Activated CD4-positive, alpha-beta T cell treated with anti-CD3 and anti-CD28 coated beads, Interleukin-2, Interleukin-6, amounts not matched to agents 100 ng/mL and 50 ng/mL, durations not matched to agents 16 hours and 8 hours (primary cell): ENCODE measurements around the gene PARP15.
"Not testable (repeated sequence)": the region's sequence is repeated elsewhere in the genome, so short reads cannot be mapped to it uniquely, and the experiment has no call there.

ENCODE experiments used
- DNase-seq: peaks from one replicate; pipeline ENCODE4 v3.0.0-alpha.2; 2020

The PARP15 gene

DNA sequence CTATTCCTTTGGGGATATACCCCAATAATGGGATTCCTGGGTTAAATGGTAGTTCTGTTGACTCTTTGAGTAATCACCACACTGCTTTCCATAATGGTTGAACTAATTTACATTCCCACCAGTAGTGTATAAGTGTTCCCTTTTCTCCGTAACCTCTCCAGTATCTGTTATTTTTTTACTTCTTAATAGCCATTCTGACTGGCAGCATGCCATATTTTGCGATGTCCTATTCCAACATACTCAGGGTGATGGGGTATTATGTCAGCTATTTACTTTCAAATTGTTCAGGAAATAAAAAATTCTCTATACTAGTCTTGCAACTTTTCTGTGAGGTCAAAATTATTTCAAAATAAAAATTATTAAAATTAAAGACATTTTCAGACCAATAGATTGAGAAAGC lies 94.1 kb downstream of the PARP15 start:
- no peak for DNase-seq

DNA sequence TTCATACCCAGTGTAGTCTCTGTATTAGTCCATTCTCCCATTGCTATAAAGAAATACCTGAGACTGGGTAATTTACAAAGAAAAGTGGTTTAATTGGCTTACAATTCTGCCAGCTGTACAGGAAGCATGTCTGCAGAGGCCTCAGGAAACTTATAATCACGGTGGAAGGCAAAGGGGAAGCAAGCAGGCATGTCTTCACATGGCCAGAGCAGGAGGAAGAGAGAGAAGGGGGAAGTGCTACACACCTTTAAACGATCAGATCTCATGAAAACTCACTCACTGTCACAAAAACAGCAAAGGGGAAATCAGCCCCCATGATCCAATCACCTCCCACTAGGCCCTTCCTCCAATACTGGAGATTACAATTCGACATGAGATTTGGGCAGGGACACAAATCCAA lies 96.9 kb downstream of the PARP15 start:
- DNase-seq: no peak

DNA sequence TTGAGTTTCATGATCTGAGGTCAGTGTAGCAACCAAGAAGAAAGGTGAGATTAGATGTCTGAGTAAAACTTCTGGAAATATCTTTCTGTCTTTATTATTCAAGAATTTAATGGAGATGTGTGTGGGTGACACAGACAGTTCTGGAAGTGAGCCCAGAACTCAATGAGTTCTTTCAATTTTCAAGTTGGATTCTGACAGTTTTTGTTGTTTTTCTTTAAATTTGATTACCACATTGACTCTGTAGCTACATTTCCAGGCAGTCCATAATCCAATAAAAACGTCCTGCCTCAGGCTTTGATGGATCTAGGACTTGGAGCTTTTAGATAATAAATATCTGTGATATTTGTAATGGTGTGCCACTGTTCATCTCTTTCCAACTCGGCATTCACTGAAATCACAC lies 99.3 kb downstream of the PARP15 start:
- DNase-seq: no peak

DNA sequence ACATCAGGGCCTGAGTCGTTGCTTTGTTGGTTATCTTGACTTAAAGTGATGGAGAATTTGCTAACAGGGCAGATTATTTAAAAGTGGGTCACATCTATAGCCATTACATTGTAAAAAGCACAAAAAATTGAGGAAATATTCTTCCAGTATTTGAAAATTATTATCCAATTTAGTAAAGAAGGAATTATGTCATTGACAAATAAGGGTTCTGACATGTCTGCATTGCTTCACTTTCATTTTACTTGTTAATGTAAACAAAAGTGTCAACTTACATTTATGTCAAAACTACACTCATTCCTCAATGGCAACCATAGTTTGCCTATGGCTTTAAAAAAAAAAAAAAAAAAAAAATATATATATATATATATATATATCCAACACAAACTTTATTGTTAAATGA lies 99.8 kb downstream of the PARP15 start:
- DNase-seq: no peak

DNA sequence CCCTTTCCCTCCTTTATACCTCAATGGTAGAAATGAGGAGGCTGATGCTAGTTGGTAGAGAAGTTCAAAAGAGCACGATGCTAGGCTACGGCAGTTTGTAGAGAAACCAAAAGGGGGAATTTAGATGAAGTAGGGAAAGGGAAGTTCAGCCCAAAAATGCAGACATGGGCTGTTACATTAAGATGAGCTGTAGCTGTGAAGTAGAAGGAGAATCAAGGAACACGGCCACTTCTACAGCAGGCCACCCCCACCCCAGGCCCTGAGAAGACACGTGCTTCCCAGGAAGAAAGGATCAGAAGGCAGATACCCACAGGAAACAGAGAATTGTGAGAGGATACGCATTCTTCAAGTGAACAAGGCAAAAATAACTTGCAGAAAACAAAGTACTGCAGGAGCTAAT lies 101.1 kb downstream of the PARP15 start:
- DNase-seq: no peak

DNA sequence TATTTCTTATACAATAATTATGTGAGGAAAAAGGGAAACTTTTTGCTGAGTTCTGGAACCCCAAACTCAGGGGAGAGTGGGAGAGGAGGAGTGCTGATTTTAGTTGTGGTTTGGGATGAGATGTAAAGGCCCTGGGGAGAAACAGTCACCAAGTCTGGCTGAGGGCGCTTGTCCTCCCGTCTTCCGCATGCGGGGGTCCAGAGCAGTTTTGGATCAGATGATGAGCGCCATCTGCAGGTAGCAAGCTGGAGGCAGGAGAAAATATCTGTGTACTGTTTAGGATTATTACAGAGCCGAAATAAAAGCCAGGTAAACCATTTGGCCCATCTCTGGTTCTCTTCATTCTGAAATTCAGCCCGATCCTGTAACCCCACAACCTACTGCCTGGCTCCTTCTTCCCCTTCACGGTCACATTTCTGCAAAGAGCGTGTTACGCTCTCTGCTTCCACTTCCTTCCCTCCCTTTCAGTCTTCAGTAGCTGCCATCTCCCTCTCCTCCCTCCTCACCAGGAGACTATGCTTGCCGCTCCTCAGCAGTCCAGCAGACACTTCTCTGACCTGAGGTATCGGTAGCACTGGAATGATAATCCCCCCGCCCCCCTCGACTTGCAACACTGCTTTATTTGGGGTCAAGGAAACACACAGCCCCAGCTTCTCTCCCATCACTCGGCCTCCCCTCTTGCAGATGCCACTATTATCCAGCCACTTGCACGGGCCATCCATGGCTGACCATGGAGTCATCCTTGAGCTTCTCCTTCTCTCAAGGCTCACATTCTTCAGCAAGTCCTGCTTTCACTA lies 101.8 kb downstream of the PARP15 start:
- DNase-seq: peak; percentile 90

DNA sequence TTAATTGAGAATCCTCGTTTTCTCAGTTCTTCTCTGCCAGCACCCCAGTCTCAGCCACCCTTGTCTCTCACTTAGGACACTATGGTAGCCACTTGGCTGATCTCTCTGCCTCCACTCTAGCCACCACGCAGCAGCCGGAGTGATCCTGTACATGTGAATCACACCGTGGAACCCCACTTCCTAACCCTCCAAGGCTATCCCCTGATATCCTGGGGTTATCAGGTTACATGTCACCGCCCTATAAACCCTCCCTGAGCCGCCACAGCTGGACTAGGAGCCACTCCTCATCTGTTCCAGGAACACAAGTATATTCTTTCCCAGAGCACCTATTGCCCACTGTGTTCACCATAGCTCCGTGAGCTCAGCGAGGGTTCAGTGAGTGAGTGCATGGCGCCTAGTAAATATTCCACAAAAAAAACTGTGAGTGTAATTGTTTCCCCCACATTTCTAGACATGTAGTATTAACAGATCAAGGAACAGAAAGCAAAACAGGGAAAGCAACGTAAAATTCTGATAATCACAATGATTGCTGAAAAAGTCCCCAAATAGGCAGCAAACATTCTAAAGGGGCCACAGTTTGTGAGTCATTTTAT lies 102.5 kb downstream of the PARP15 start:
- peak; percentile 12 for DNase-seq

DNA sequence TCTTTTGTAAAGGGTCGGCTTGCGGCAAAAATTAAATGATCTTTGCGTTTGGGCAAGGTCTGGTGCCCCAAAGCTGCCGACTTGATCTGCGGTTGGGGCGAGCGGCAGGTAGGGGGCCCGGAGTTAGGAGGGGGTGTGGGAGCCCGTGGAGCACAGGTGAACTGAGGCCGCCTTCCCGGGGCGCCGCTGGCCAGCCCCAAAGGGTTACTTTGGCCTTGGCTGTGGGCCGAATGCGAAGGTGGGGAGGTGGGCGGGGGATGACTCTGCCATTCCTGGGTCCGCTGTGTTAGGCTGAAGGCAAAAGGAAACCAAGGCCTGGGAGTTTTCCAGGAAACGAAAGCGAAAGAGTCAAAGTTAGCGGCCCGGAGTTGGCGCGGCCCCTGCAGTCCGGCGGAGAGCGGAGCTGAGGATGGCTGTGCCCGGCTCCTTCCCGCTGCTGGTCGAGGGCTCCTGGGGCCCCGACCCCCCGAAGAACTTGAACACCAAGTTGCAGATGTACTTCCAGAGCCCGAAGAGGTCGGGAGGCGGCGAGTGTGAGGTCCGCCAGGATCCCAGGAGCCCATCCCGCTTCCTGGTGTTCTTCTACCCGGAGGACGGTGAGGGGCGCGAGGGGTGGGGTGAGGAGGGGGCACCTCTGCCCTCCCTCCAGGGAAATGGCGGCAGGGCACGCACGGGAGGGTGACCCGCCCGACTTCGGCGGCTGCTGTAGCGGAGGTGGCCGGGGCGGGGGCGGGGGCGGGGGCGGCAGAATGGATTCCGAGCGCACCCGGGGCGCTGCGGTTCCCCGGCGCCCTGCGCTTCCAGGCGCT lies 103.2 kb downstream of the PARP15 start, which contains the start of gene PARP14:
Gene PARP14, plus strand, starts transcription at position 365 of the 809 bp plus-strand sequence. Its CDS starts 45 bp downstream, at position 410.
- peak; percentile 79 for DNase-seq

DNA sequence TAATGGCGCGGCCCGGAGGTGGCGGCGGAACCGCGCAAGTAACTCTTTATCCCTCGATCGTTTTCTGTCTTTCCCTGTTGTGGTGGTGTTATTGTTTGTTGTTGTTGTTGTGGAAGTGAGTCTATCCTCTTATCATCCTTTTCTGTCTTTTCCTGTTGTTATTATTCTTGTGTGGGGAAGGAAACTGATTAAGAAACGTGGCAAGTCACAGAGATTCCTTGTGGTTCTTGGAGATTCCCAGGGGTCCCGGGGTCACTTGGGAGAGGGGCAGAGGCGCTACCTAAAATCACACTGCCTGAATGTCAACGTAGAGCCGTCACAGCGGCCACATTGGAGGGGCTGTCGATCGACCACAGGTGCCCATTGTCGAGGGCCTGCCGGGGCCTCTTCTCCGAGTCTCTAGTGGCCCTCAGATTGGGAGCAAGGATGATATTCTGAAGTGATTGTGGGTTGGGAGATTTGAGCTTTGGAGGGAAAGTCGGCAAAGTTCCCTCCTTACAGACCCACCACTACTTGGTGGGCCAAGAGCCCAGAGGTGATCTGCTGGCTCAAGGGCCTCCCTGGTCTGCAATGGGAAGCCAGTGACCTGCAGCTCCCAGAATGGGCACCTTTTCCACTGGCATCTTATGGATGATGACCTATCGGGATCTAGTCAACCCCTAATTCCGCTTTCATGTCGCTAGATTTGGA lies 104.0 kb downstream of the PARP15 start:
- DNase-seq: no peak

DNA sequence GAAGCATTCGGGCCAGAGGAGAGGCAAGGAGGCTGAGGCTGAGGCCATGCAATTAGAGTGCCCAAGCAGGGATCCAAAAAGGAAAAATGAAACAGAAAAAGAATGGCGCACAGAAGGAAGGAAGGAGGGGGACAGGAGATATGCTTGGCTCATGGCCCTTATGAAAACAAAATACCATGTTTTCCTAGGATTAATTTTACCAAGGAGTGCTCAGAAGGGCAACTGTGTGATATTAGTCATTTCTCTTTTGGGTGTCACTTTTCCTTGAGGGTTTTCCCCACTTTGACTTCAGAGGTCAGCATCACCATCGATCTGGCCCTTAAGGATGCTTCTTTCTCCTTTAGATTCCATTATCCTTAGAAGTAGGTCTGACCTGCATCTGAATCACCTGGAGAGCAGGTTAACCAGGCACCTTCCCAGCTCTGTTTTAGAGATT lies 104.5 kb downstream of the PARP15 start:
- no peak for DNase-seq

DNA sequence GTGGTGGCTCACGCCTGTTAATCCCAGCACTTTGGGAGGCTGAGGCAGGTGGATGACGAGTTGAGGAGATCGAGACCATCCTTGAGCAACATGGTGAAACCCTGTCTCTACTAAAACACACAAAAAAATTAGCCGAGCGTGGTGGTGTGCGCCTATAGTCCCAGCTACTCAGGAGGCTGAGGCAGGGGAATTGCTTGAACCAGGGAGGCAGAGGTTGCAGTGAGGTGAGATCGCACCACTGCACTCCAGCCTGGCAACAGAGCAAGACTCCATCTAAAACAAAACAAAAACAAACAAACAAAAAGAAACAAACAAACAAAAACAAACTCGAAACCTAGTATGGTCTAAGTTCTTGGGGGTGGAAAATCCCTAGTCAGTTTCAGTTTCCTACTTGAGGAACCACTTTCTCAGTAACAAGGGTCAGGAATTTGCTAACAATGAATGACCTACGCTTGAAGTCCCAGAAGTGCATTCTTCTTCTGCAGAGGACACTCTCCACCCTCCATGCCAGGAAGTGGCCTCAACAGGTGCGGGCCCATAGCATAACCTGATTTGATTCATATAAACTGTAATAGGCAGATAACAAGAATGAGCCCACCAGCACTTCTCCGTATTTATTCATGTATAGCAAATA lies 105.4 kb downstream of the PARP15 start:
- DNase-seq: not testable (repeated sequence)

DNA sequence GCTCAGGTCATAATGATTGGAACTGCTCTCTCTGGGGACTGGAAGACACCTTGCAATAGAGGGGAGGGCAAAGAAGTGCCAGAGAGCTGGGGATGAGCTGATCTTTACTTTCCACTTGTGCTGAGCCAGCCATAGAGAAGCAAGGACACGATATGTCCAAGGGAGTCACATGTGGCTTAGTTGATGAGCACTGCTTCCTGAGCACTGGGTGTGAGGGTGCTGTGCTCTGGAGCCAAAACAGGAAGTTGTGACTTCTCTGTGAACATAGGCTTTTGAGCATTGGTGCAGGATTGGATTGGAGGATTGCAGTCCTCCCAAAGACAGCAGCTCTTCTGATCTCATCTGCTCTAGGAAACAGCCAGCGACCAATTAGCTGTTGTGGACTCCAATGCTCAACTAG lies 109.8 kb downstream of the PARP15 start:
- DNase-seq: no peak
